Kidney epithelial cell (primary cell): ENCODE results near the gene OR5B3. TPM values are rescaled to one million over a fixed set of nuclear protein-coding genes. Genes with fewer than 3 reads are reported as not detected.
A peak's percentile ranks its signal among the peaks of the same experiment; 100 is the strongest.

Source experiments
- DNase-seq: peaks from one replicate; pipeline ENCODE4 v3.0.0-alpha.2; 2010; ENCODE audit warnings: low read depth
- H3K27me3 ChIP-seq: 2 replicates; pipeline ENCODE4 v1.6.0; 2011; ENCODE audit warnings: low read length; ENCODE audit not compliant: control insufficient read depth, insufficient read depth
- H3K36me3 ChIP-seq: 2 replicates; pipeline ENCODE4 v1.5.1; 2011; ENCODE audit warnings: low read length; ENCODE audit not compliant: control insufficient read depth, insufficient read depth
- H3K4me3 ChIP-seq: 2 replicates; pipeline ENCODE4 v1.5.1; 2011; ENCODE audit warnings: low read depth, mild to moderate bottlenecking, control low read depth, low read length
- CTCF ChIP-seq: IDR thresholded peaks from 2 replicates; pipeline ENCODE4 v1.5.1; 2011; ENCODE audit warnings: mild to moderate bottlenecking, moderate library complexity, low read length, control low read depth, inconsistent platforms; ENCODE audit not compliant: insufficient read depth, poor library complexity, severe bottlenecking
- total RNA-seq: library from RNA; depleted of rRNA; stranded (reverse); fragments of >200 nt; gene quantifications from 2 replicates; pipeline ENCODE4 v1.2.3, GENCODE V29; 2015

The OR5B3 gene
- total RNA-seq, 1 donor from 2014 or later: not detected

- H3K36me3 ChIP-seq: no peaks in the 10 kb centered on the region
- peak; percentile 19 for DNase-seq
Measured at GRCh38 chr11:58394195-58394594, 12.5 kb downstream of the OR5B3 start.

GRCh38 chr11:58392746-58393145, 13.9 kb downstream of the OR5B3 start:
- H3K36me3 ChIP-seq: no peaks in the 10 kb centered on the region
- DNase-seq: no peak

More at GRCh38 chr11:58394195-58394594, 12.5 kb downstream of the OR5B3 start:
- no peak for TF ChIP-seq CTCF
- Histone ChIP-seq H3K27me3 (no peaks in the 10 kb centered on the region), H3K4me3 (no peak overlapping the region)

GRCh38 chr11:58391879-58392278, 14.8 kb downstream of the OR5B3 start:
- H3K4me3 ChIP-seq: no peak overlapping the region
- no peak for TF ChIP-seq CTCF
- DNase-seq: no peak
- H3K27me3 ChIP-seq: no peaks in the 10 kb centered on the region
- no peaks in the 10 kb centered on the region for H3K36me3 ChIP-seq

More at GRCh38 chr11:58392746-58393145, 13.9 kb downstream of the OR5B3 start:
- H3K4me3 ChIP-seq: no peak overlapping the region
- H3K27me3 ChIP-seq: no peaks in the 10 kb centered on the region
- no peak for TF ChIP-seq CTCF

GRCh38 chr11:58390551-58391063, 16.1 kb downstream of the OR5B3 start:
- no peak for TF ChIP-seq CTCF
- DNase-seq: no peak
- H3K36me3 ChIP-seq: no peaks in the 10 kb centered on the region
- no peak overlapping the region for H3K4me3 ChIP-seq
- H3K27me3 ChIP-seq: no peaks in the 10 kb centered on the region

- Histone ChIP-seq H3K27me3 (no peaks in the 10 kb centered on the region), H3K4me3 (no peak within 1 kb of the TSS), H3K36me3 (no peaks in the 10 kb centered on the region)
- TF ChIP-seq CTCF: no peak
- DNase-seq: no peak
Measured at GRCh38 chr11:58358969-58359368, 47.7 kb downstream of the OR5B3 start, which contains the start of gene OR5B17. OR5B17 (minus strand) TSS chr11:58359069; CDS start chr11:58359069, 0 bp downstream.

- no peak for TF ChIP-seq CTCF
- H3K27me3 ChIP-seq: peaks cover 2% of the 10 kb centered on the region
- H3K4me3 ChIP-seq: no peak overlapping the region
- no peak for DNase-seq
- no peaks in the 10 kb centered on the region for H3K36me3 ChIP-seq
Measured at GRCh38 chr11:58354727-58355126, 51.9 kb downstream of the OR5B3 start.
